Measurements from ENCODE around the gene ADGRA1. TPM values are rescaled to one million over a fixed set of nuclear protein-coding genes. Genes with fewer than 3 reads are reported as not detected.

ADGRA1 gene
- total and polyA plus RNA-seq, 7 experiments from 2014 or later: not detected

DNA sequence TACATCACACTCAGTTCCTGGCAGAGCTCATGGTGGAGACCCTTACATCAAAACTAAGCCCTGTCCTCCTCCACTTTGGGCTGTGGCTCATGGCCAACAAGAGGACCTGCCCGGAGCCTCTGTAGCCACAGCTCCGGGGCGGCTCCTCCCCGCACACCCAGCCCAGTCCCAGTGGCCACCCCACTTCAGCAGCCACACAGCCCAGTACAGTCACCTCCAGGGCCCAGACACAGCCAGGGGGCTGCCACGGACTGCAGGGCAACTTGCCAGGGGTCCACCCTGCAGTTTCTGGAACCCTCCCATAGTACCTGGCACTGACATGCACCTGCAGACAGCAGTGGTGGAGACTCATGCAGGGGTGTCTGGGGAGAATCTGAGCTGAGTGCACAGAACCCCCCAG is 11.8 kb downstream of the ADGRA1 start:
- POLR2A ChIA-PET: no interaction called here
- no peak for DNase-seq
- H3K36me3 Mint-ChIP-seq: no peaks in the 10 kb centered on the region
- peaks cover 0 to 10% (median 4%) of the 10 kb centered on the region in 7 donors for H3K4me1 Mint-ChIP-seq
- ATAC-seq: no peak
- no peak overlapping the region for H3K27ac Mint-ChIP-seq
- Histone ChIP-seq H3K27ac (ENCODE audit: low read depth, low read length) (no peak overlapping the region), H3K36me3 (ENCODE audit: control insufficient read depth in 2 of 3, insufficient read depth in 3 of 3, low read length in 3 of 3) (no peaks in the 10 kb centered on the region), H3K4me1 (ENCODE audit: control insufficient read depth in 2 of 2, insufficient read depth in 2 of 2, low read length in 2 of 2) (no peaks in the 10 kb centered on the region), H3K27me3 (ENCODE audit: control insufficient read depth in 2 of 2, insufficient read depth in 2 of 2, low read length in 2 of 2) (no peaks in the 10 kb centered on the region), H3K9me3 (ENCODE audit: control insufficient read depth in 2 of 3, low read length in 3 of 3) (no peaks in the 10 kb centered on the region), H3K4me3 (ENCODE audit: low read length) (no peak overlapping the region)
- CTCF ChIA-PET: no interaction called here
- H3K4me3 Mint-ChIP-seq: no peak overlapping the region
- no peaks in the 10 kb centered on the region for H3K9me3 Mint-ChIP-seq
- peaks cover 3 to 26% (median 6%) of the 10 kb centered on the region in 5 donors for H3K27me3 Mint-ChIP-seq
- intact Hi-C loops (cut with micrococcal nuclease): no loop called here

DNA sequence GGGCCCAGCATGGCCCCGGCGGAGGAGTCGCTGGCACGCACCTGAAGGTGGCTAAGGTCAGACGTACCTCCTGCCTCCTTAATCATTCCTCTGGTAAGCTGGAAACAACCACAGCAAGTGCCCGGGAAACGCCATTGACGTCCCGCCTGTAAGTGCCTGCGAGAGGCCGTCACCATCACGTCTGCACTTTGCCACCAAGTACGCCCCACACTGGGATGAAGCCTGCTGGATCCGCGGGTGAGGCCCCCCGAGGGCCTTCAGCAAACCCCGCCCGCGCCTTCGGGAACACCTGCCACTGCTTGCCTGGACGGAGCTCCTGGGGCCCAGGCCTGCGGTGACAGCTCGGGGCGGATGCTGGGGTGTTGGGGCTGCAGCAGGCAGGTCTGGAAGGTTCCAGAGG is 12.5 kb downstream of the ADGRA1 start:
- Mint-ChIP-seq H3K9me3 (no peaks in the 10 kb centered on the region), H3K27ac (no peak overlapping the region), H3K27me3 (peaks cover 3 to 26% (median 6%) of the 10 kb centered on the region in 5 donors), H3K4me1 (peaks cover 0 to 10% (median 4%) of the 10 kb centered on the region in 7 donors), H3K36me3 (no peaks in the 10 kb centered on the region), H3K4me3 (no peak overlapping the region)
- ChIA-PET CTCF (no interaction called here), POLR2A (no interaction called here)
- Histone ChIP-seq H3K4me1 (ENCODE audit: control insufficient read depth in 2 of 2, insufficient read depth in 2 of 2, low read length in 2 of 2) (no peaks in the 10 kb centered on the region), H3K9me3 (ENCODE audit: control insufficient read depth in 2 of 3, low read length in 3 of 3) (no peaks in the 10 kb centered on the region), H3K27ac (ENCODE audit: low read depth, low read length) (no peak overlapping the region), H3K36me3 (ENCODE audit: control insufficient read depth in 2 of 3, insufficient read depth in 3 of 3, low read length in 3 of 3) (no peaks in the 10 kb centered on the region), H3K27me3 (ENCODE audit: control insufficient read depth in 2 of 2, insufficient read depth in 2 of 2, low read length in 2 of 2) (no peaks in the 10 kb centered on the region), H3K4me3 (ENCODE audit: low read length) (no peak overlapping the region)
- intact Hi-C loops (cut with micrococcal nuclease): no loop called here
- ATAC-seq: no peak
- no peak for DNase-seq

DNA sequence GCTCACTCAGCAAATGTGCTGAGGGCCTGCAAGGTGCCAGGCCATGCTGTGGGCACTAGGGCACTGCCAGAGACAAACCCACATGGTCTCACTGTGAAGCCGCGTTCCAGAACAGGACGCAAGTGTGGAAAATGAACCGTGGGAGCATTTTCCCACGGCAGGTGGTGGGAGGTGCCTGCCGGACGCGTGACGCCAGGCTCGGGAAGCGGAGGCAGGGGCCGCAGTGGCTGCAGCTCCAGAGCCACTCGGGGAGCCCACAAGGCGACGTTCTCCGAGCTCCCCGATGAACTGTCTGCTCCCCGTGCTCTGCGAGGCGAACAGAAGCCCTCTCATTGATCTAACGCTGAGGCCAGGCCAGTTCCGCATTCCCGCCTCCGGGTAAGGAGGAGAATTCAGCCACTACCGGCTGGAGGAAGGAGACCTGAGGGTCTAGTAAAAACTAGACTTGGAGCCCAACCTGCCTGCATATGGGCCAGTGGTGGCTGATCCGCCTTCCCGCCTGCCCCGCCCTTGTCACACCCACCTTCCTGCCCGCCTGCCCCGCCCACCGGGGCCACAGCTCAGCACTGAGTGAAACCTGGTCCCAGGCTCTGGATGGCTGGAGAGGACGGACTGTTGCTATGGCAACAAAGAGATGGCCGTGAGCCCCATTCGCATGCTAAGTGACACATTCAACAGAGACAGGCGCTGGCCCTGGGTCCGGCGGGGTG is 13.1 kb downstream of the ADGRA1 start:
- DNase-seq (peak in 2 of 9 donors; percentile 5 to 13), ATAC-seq (no peak)
- no peaks in the 10 kb centered on the region for H3K9me3 ChIP-seq (ENCODE audit: control insufficient read depth in 2 of 3, low read length in 3 of 3)
- H3K27ac ChIP-seq (ENCODE audit: low read depth, low read length): no peak overlapping the region
- CTCF ChIA-PET: no interaction called here
- H3K27me3 ChIP-seq (ENCODE audit: control insufficient read depth in 2 of 2, insufficient read depth in 2 of 2, low read length in 2 of 2): no peaks in the 10 kb centered on the region
- H3K27ac Mint-ChIP-seq: no peak overlapping the region
- H3K4me1 Mint-ChIP-seq: peaks cover 0 to 10% (median 4%) of the 10 kb centered on the region in 7 donors
- no peaks in the 10 kb centered on the region for H3K36me3 ChIP-seq (ENCODE audit: control insufficient read depth in 2 of 3, insufficient read depth in 3 of 3, low read length in 3 of 3)
- no peaks in the 10 kb centered on the region for H3K9me3 Mint-ChIP-seq
- no peaks in the 10 kb centered on the region for H3K36me3 Mint-ChIP-seq
- intact Hi-C loops (cut with micrococcal nuclease): no loop called here
- peak overlapping the region in 5 of 10 donors; percentile 19 to 71 (median 29) for H3K4me3 Mint-ChIP-seq
- H3K4me1 ChIP-seq (ENCODE audit: control insufficient read depth in 2 of 2, insufficient read depth in 2 of 2, low read length in 2 of 2): no peaks in the 10 kb centered on the region
- peaks cover 3 to 26% (median 6%) of the 10 kb centered on the region in 5 donors for H3K27me3 Mint-ChIP-seq
- no peak overlapping the region for H3K4me3 ChIP-seq (ENCODE audit: low read length)
- POLR2A ChIA-PET: no interaction called here

DNA sequence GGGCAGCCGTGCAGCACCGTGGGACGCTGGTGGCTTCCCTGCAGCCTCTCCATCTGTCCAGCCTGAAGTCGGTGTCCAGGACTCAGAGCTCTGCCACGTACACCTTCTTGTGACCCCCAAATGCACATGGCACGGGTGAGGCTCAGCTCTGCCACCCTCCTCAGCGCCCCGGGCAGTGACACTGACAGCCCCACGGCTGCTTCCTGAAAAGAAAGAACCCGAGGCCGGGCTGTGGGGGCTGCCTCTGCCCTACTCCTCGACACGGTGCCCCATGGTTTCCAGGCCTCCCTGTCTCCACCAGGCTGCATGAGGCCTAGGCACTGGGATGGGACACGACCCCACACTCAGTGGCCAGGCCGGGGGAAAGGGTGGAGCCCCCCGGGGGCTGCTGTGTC is 13.7 kb downstream of the ADGRA1 start:
- peak overlapping the region in 2 of 10 donors; percentile 19 to 40 for H3K4me3 Mint-ChIP-seq
- H3K36me3 Mint-ChIP-seq: no peaks in the 10 kb centered on the region
- H3K27ac Mint-ChIP-seq: no peak overlapping the region
- peaks cover 0 to 10% (median 4%) of the 10 kb centered on the region in 7 donors for H3K4me1 Mint-ChIP-seq
- CTCF ChIA-PET: no interaction called here
- H3K27ac ChIP-seq (ENCODE audit: low read depth, low read length): no peak overlapping the region
- H3K27me3 ChIP-seq (ENCODE audit: control insufficient read depth in 2 of 2, insufficient read depth in 2 of 2, low read length in 2 of 2): no peaks in the 10 kb centered on the region
- H3K9me3 Mint-ChIP-seq: peaks cover 0 to 2% (median 0%) of the 10 kb centered on the region in 11 donors
- H3K36me3 ChIP-seq (ENCODE audit: control insufficient read depth in 2 of 3, insufficient read depth in 3 of 3, low read length in 3 of 3): no peaks in the 10 kb centered on the region
- no peak overlapping the region for H3K4me3 ChIP-seq (ENCODE audit: low read length)
- H3K4me1 ChIP-seq (ENCODE audit: control insufficient read depth in 2 of 2, insufficient read depth in 2 of 2, low read length in 2 of 2): no peaks in the 10 kb centered on the region
- no peaks in the 10 kb centered on the region for H3K9me3 ChIP-seq (ENCODE audit: control insufficient read depth in 2 of 3, low read length in 3 of 3)
- no peak for ATAC-seq
- POLR2A ChIA-PET: no interaction called here
- intact Hi-C loops (cut with micrococcal nuclease): no loop called here
- H3K27me3 Mint-ChIP-seq: peaks cover 3 to 23% (median 6%) of the 10 kb centered on the region in 5 donors
- no peak for DNase-seq

DNA sequence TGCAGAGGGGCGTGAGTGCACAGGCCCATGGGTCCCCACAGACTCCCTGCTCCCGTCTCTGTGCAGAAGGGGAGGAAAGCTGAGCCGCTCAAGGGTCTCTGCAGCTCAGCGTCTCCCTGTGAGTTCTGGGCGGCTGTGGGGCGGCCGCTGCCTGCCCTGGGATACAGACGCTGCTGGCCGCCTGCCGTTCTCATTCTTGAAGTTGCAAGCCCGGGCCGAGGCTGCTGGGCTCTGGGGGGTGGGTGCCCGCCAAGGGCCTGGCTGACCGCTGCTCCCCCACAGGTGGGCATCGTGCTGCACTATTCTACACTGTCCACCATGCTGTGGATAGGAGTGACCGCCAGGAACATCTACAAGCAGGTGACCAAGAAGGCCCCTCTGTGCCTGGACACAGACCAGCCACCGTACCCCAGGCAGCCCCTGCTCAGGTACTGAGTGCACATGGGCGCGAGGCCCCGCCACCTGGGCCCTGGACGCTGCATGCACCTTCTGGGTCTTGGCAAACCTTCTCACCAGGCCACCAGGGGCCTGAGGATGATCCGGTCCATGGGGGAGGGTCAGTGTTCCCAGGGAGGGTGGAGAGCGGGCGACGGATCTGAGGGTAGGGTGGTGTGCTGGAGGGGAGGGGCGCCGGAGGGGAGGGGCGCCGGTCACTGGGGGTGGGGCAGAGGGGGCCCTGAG is 14.8 kb downstream of the ADGRA1 start:
- Mint-ChIP-seq H3K27ac (no peak overlapping the region), H3K9me3 (peaks cover 0 to 9% (median 8%) of the 10 kb centered on the region in 11 donors), H3K36me3 (peaks cover 0 to 2% (median 0%) of the 10 kb centered on the region in 5 donors), H3K4me3 (no peak overlapping the region), H3K27me3 (peaks cover 3 to 16% (median 6%) of the 10 kb centered on the region in 5 donors), H3K4me1 (peaks cover 0 to 10% (median 4%) of the 10 kb centered on the region in 7 donors)
- ChIA-PET POLR2A (no interaction called here), CTCF (interaction anchor here (0.6 kb wide), 1 partner anchor 9 kb away, joined by 3 read pairs; no protein-coding TSS in a partner anchor)
- H3K27me3 ChIP-seq (ENCODE audit: control insufficient read depth in 2 of 2, insufficient read depth in 2 of 2, low read length in 2 of 2): no peaks in the 10 kb centered on the region
- DNase-seq (no peak), ATAC-seq (peak; percentile 13)
- no peaks in the 10 kb centered on the region for H3K4me1 ChIP-seq (ENCODE audit: control insufficient read depth in 2 of 2, insufficient read depth in 2 of 2, low read length in 2 of 2)
- intact Hi-C loops (cut with micrococcal nuclease): no loop called here
- peaks cover 0 to 7% (median 2%) of the 10 kb centered on the region in 3 experiments for H3K9me3 ChIP-seq (ENCODE audit: control insufficient read depth in 2 of 3, low read length in 3 of 3)
- no peaks in the 10 kb centered on the region for H3K36me3 ChIP-seq (ENCODE audit: control insufficient read depth in 2 of 3, insufficient read depth in 3 of 3, low read length in 3 of 3)
- H3K4me3 ChIP-seq (ENCODE audit: low read length): no peak overlapping the region
- H3K27ac ChIP-seq (ENCODE audit: low read depth, low read length): no peak overlapping the region

DNA sequence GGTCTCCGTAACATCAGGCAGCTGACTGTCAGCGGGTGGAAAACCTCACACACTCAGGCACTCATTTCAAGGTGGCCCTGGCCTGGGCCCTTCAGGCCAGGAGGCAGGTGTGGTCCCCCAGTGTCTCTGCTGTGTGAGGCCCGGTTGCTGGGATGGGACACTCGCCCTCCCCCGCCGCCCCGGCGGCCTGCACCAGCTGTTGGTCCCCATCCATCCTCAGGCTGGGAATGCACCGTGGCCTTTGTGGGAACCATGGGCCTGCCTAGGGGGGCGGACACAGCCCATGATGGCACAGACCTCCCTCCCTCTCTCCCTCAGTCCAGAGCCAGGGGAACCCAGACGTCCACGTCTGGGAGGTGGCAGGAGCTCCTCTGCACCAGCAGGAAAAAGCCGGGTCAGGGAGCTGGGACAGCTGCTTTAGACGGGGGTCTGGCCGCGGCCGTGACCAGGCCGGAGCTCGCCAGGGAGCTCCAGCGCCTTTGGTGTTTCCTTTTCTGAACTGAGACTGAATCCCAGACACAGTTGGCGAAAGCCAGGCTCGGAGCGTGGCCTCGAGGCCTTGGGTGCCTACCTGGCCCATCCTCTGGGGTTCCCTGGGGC is 15.7 kb downstream of the ADGRA1 start:
- CTCF ChIA-PET: interaction anchor here (0.6 kb wide), 1 partner anchor 10 kb away, joined by 3 read pairs; no protein-coding TSS in a partner anchor
- ATAC-seq: no peak
- H3K36me3 Mint-ChIP-seq: peaks cover 0 to 3% (median 0%) of the 10 kb centered on the region in 5 donors

More for the DNA sequence above, 15.7 kb downstream of the ADGRA1 start:
- POLR2A ChIA-PET: no interaction called here
- Histone ChIP-seq H3K36me3 (ENCODE audit: control insufficient read depth in 2 of 3, insufficient read depth in 3 of 3, low read length in 3 of 3) (no peaks in the 10 kb centered on the region), H3K4me1 (ENCODE audit: control insufficient read depth in 2 of 2, insufficient read depth in 2 of 2, low read length in 2 of 2) (no peaks in the 10 kb centered on the region), H3K27ac (ENCODE audit: low read depth, low read length) (no peak overlapping the region), H3K9me3 (ENCODE audit: control insufficient read depth in 2 of 3, low read length in 3 of 3) (peaks cover 0 to 11% (median 9%) of the 10 kb centered on the region in 3 experiments), H3K27me3 (ENCODE audit: control insufficient read depth in 2 of 2, insufficient read depth in 2 of 2, low read length in 2 of 2) (no peaks in the 10 kb centered on the region), H3K4me3 (ENCODE audit: low read length) (no peak overlapping the region)
- intact Hi-C loops (cut with micrococcal nuclease): no loop called here
- Mint-ChIP-seq H3K27me3 (peaks cover 3 to 16% (median 6%) of the 10 kb centered on the region in 5 donors), H3K9me3 (peaks cover 2 to 17% (median 11%) of the 10 kb centered on the region in 11 donors), H3K4me3 (no peak overlapping the region), H3K4me1 (peaks cover 0 to 10% (median 4%) of the 10 kb centered on the region in 7 donors), H3K27ac (no peak overlapping the region)
- DNase-seq: no peak

All from naive thymus-derived CD4-positive, alpha-beta T cell (primary cell).